GM10266 (cell line): ENCODE data around the gene LOXL1.
A peak's percentile ranks its signal among the peaks of the same experiment; 100 is the strongest.

ENCODE experiments used
- DNase-seq: peaks from one replicate; pipeline ENCODE4 v3.0.0; 2012; ENCODE audit errors: extremely low spot score
- CTCF ChIP-seq: IDR thresholded peaks from 2 replicates; pipeline ENCODE4 v1.5.1; 2012; ENCODE audit warnings: mild to moderate bottlenecking, low read depth; ENCODE audit not compliant: control insufficient read depth, insufficient read depth; ENCODE audit errors: missing control alignments

The LOXL1 gene

GRCh38 chr15:73902121-73903020, 23.9 kb upstream of the LOXL1 start:
- DNase-seq = no peak
- no peak for TF ChIP-seq CTCF

- TF ChIP-seq CTCF = no peak
- DNase-seq = no peak
Measured at GRCh38 chr15:73904026-73904815, 22.0 kb upstream of the LOXL1 start.

GRCh38 chr15:73905225-73905827, 20.9 kb upstream of the LOXL1 start:
- no peak for TF ChIP-seq CTCF

GRCh38 chr15:73906346-73907034, 19.8 kb upstream of the LOXL1 start:
- no peak for TF ChIP-seq CTCF
- no peak for DNase-seq

More at GRCh38 chr15:73905225-73905827, 20.9 kb upstream of the LOXL1 start:
- no peak for DNase-seq

- no peak for DNase-seq
- no peak for TF ChIP-seq CTCF
Measured at GRCh38 chr15:73907035-73907408, 19.2 kb upstream of the LOXL1 start.

GRCh38 chr15:73908030-73908821, 18.0 kb upstream of the LOXL1 start:
- TF ChIP-seq CTCF = peak; percentile 94
- DNase-seq = peak; percentile 68
